HepG2 (cell line): Measurements from ENCODE around the gene GSTP1. TPM values are rescaled to one million over a fixed set of nuclear protein-coding genes. Genes with fewer than 3 reads are reported as not detected.

ENCODE experiments used
- ATAC-seq: fragments of 200-7000 bp; cut with Tn5 transposase; 3 replicates; pipeline ENCODE4 v1.9.1; 2020; ENCODE audit warnings: mild to moderate bottlenecking, moderate library complexity
- BruUV-seq: library from RNA; stranded (reverse); fragments of 400-500 nt; replicated peaks from 2 replicates; lab custom pipeline; 2021; lab: Mats Ljungman, UMichigan
- CTCF ChIA-PET: fragments of 300-600 bp; formaldehyde crosslinking; extraction: SDS; loops from one replicate; lab custom pipeline; 2021; ENCODE audit warnings: low total read pairs, inconsistent platforms, low intra/inter-chr PET ratio; lab: Yijun Ruan, JAX
- POLR2A ChIA-PET: fragments of 350-600 bp; sonication (Branson Sonifier 250); formaldehyde crosslinking; loops from one replicate; lab custom pipeline; 2020; ENCODE audit warnings: antibody characterized with exemption, inconsistent platforms; lab: Yijun Ruan, JAX
- DNase-seq: peaks from one replicate; pipeline ENCODE4 v3.0.0-alpha.2; 2015; ENCODE audit warnings: low spot score
- FAIRE-seq: peaks from 3 replicates; lab custom pipeline; 2011; peaks lifted over from hg19 to GRCh38; lab: Jason Lieb, UNC
- H2AFZ ChIP-seq: one replicate; pipeline ENCODE4 v1.6.1; 2011; ENCODE audit warnings: low read length, inconsistent platforms
- H3K27ac ChIP-seq: fragments of 300-600 bp; 3 replicates; pipeline ENCODE4 v1.8.0; 2011; ENCODE audit warnings: mixed run types, mild to moderate bottlenecking, mixed read lengths, low read length, inconsistent platforms; ENCODE audit not compliant: insufficient read depth; ENCODE audit errors: extremely low read length
- H3K27me3 ChIP-seq, 2 experiments: fragments of 200-600 bp in 1 of 2; 2 replicates in 1 of 2; 3 replicates in 1 of 2; pipeline versions ENCODE4 v1.6.0 to v1.8.0; 2011; ENCODE audit warnings: low read length in 2 of 2, mild to moderate bottlenecking in 2 of 2, moderate library complexity in 2 of 2, inconsistent platforms in 1 of 2; ENCODE audit not compliant: insufficient read depth in 2 of 2, control insufficient read depth in 1 of 2
- H3K36me3 ChIP-seq, 2 experiments: fragments of 200-600 bp in 1 of 2; replicated peaks in 1 of 2; 2 replicates in 1 of 2; 3 replicates in 1 of 2; pipeline versions ENCODE4 v1.5.1 to v1.8.0; 2011; ENCODE audit warnings: low read length in 2 of 2, inconsistent platforms in 1 of 2; ENCODE audit not compliant: insufficient read depth in 2 of 2, control insufficient read depth in 1 of 2
- H3K4me1 ChIP-seq: 2 replicates; pipeline ENCODE4 v1.5.1; 2012; ENCODE audit warnings: low read length, inconsistent platforms; ENCODE audit not compliant: insufficient read depth
- H3K4me2 ChIP-seq: 2 replicates; pipeline ENCODE4 v1.6.0; 2011; ENCODE audit warnings: low read depth, low read length, inconsistent platforms
- H3K4me3 ChIP-seq, 3 experiments: fragments of 200-600 bp in 1 of 3; sonication (generic), shearing (Covaris generic) in 1 of 3; replicated peaks in 1 of 3; 2 replicates each; pipeline ENCODE4 v1.5.1; 2011 to 2016; ENCODE audit warnings: low read length in 3 of 3, inconsistent platforms in 2 of 3, low read depth in 2 of 3, mild to moderate bottlenecking in 2 of 3, control low read depth in 1 of 3, mixed read lengths in 1 of 3; ENCODE audit not compliant: insufficient read depth in 1 of 3
- H3K79me2 ChIP-seq: one replicate; pipeline ENCODE4 v1.6.1; 2011; ENCODE audit warnings: low read length, inconsistent platforms; ENCODE audit not compliant: insufficient read depth
- H3K9ac ChIP-seq: 2 replicates; pipeline ENCODE4 v1.6.0; 2011; ENCODE audit warnings: mild to moderate bottlenecking, low read depth, low read length, inconsistent platforms; ENCODE audit not compliant: insufficient read depth
- H3K9me3 ChIP-seq: 2 replicates; pipeline ENCODE4 v1.5.1; 2012; ENCODE audit warnings: mild to moderate bottlenecking, low read length
- H4K20me1 ChIP-seq: 2 replicates; pipeline ENCODE4 v1.6.0; 2011; ENCODE audit warnings: inconsistent platforms, mild to moderate bottlenecking, low read length, moderate library complexity; ENCODE audit not compliant: insufficient read depth
- ATAD3A ChIP-seq: sonication (generic); formaldehyde crosslinking; IDR thresholded peaks from 2 replicates; pipeline ENCODE4 v1.4.0; 2020; ENCODE audit warnings: missing genetic modification reagents
- CCDC6 ChIP-seq: sonication (generic); formaldehyde crosslinking; IDR thresholded peaks from 2 replicates; pipeline ENCODE4 v1.8.1; 2022; ENCODE audit warnings: mild to moderate bottlenecking, missing genetic modification reagents, moderate library complexity
- ESRRA ChIP-seq: sonication (generic); formaldehyde crosslinking; IDR thresholded peaks from 2 replicates; pipeline ENCODE4 v1.5.1; 2020; ENCODE audit warnings: mild to moderate bottlenecking, low read depth, missing genetic modification reagents
- NFAT5 ChIP-seq: sonication (generic); formaldehyde crosslinking; IDR thresholded peaks from 2 replicates; pipeline ENCODE4 v1.4.0; 2020; ENCODE audit warnings: missing genetic modification reagents
- SCMH1 ChIP-seq: sonication (generic); formaldehyde crosslinking; IDR thresholded peaks from 2 replicates; pipeline ENCODE4 v1.9.0; 2021; ENCODE audit warnings: missing genetic modification reagents, mild to moderate bottlenecking, borderline replicate concordance
- SUZ12 ChIP-seq: fragments of 150-350 bp; IDR thresholded peaks from 2 replicates; pipeline ENCODE4 v1.6.1; 2014; ENCODE audit warnings: low read depth, low read length
- TERF1 ChIP-seq: sonication (generic); formaldehyde crosslinking; IDR thresholded peaks from 2 replicates; pipeline ENCODE4 v1.8.0; 2022; ENCODE audit warnings: mild to moderate bottlenecking, missing genetic modification reagents, moderate library complexity
- ZNF33A ChIP-seq: sonication (generic); formaldehyde crosslinking; IDR thresholded peaks from 2 replicates; pipeline ENCODE4 v1.5.1; 2020; ENCODE audit warnings: missing genetic modification reagents, mild to moderate bottlenecking, moderate library complexity, borderline replicate concordance
- ZNF577 ChIP-seq: sonication (generic); formaldehyde crosslinking; IDR thresholded peaks from 2 replicates; pipeline ENCODE4 v1.4.0; 2020; ENCODE audit warnings: mild to moderate bottlenecking, low read depth, missing genetic modification reagents, borderline replicate concordance
- ZNF580 ChIP-seq: IDR thresholded peaks from 2 replicates; pipeline ENCODE4 v1.6.1; 2016; ENCODE audit warnings: low read depth, borderline replicate concordance
- WGBS: methylation state at CpG from one replicate; pipeline ENCODE4 v1.1.6; 2017; ENCODE audit warnings: low lambda C conversion rate; 5-methylcytosine and 5-hydroxymethylcytosine counted together
- in situ Hi-C: cut with HindIII; loops from 2 replicates; pipeline ENCODE4 v1.10.0; 2017; ENCODE audit warnings: low pct_unique_long_range_greater_than_20kb; ENCODE audit not compliant: extremely low pct_ligation_motif_present
- intact Hi-C: fragments of 100-400 bp; cut with micrococcal nuclease; formaldehyde crosslinking; loops from one replicate; pipeline ENCODE4 v1.10.0; 2022; ENCODE audit not compliant: unreplicated experiment
- polyA plus RNA-seq, 8 experiments: library from polyadenylated mRNA; depleted of rRNA in 3 of 8; stranded (reverse) in 7 of 8; unstranded in 1 of 8; fragments of >200 nt; fragmentation: Illumina TruSeq in 4 of 8; extraction: Trizol in 4 of 8; gene quantifications; 2 replicates each; pipeline versions ENCODE4 v1.2.1 to v1.2.3, GENCODE V29; 2011 to 2016; ENCODE audit warnings: low read depth in 4 of 8, missing spikeins in 1 of 8, mixed read lengths in 1 of 8; ENCODE audit not compliant: insufficient read depth in 1 of 8
- total RNA-seq, 5 experiments: library from RNA; depleted of rRNA; stranded (reverse); fragments of >200 nt; fragmentation: Illumina TruSeq; extraction: Trizol; gene quantifications; 2 replicates each; pipeline ENCODE4 v1.2.3, GENCODE V29; 2016; ENCODE audit warnings: low read depth in 1 of 5
- TF ChIP-seq, protein P1 (sequence below): sonication (generic); formaldehyde crosslinking; IDR thresholded peaks from 2 replicates; pipeline ENCODE4 v1.8.1; 2022; ENCODE audit warnings: low read depth, mild to moderate bottlenecking, missing genetic modification reagents
- TF ChIP-seq, protein P2 (sequence below): sonication (generic); formaldehyde crosslinking; IDR thresholded peaks from 2 replicates; pipeline ENCODE4 v1.8.0; 2022; ENCODE audit warnings: mild to moderate bottlenecking, missing genetic modification reagents, borderline replicate concordance

Gene GSTP1
- total and polyA plus RNA-seq, 2 of the 13 experiments (the other 11 are each of a cell fraction or from before 2014, with no cell fraction given): not detected

- in situ Hi-C loops: no loop called here
- Histone ChIP-seq H3K9ac (no peak overlapping the region), H3K36me3 (no peaks in the 10 kb centered on the region), H3K4me1 (peaks cover 18% of the 10 kb centered on the region), H3K9me3 (peaks cover 22% of the 10 kb centered on the region), H3K27ac (no peak overlapping the region), H3K27me3 (no peaks in the 10 kb centered on the region), H2AFZ (no peak overlapping the region), H4K20me1 (no peaks in the 10 kb centered on the region), H3K79me2 (no peaks in the 10 kb centered on the region), H3K4me2 (no peak overlapping the region), H3K4me3 (no peak overlapping the region)
- 53% methylated on average over 6 of the region's 6 CpGs for WGBS
- ATAC-seq: no peak
- CTCF ChIA-PET: no interaction called here
- no TSS peak for BruUV-seq
- no peak for FAIRE-seq
- POLR2A ChIA-PET: no interaction called here
- DNase-seq: no peak
- intact Hi-C loops: no loop called here
- no peak for TF ChIP-seq ZNF580
- no peak for TF ChIP-seq CCDC6 (CRISPR knock-in tag)
- TF ChIP-seq ESRRA: no peak
- TF ChIP-seq, protein P1, sequence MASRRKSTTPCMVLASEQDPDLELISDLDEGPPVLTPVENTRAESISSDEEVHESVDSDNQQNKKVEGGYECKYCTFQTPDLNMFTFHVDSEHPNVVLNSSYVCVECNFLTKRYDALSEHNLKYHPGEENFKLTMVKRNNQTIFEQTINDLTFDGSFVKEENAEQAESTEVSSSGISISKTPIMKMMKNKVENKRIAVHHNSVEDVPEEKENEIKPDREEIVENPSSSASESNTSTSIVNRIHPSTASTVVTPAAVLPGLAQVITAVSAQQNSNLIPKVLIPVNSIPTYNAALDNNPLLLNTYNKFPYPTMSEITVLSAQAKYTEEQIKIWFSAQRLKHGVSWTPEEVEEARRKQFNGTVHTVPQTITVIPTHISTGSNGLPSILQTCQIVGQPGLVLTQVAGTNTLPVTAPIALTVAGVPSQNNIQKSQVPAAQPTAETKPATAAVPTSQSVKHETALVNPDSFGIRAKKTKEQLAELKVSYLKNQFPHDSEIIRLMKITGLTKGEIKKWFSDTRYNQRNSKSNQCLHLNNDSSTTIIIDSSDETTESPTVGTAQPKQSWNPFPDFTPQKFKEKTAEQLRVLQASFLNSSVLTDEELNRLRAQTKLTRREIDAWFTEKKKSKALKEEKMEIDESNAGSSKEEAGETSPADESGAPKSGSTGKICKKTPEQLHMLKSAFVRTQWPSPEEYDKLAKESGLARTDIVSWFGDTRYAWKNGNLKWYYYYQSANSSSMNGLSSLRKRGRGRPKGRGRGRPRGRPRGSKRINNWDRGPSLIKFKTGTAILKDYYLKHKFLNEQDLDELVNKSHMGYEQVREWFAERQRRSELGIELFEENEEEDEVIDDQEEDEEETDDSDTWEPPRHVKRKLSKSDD (CRISPR knock-in tag): no peak
- no peak for TF ChIP-seq NFAT5 (CRISPR knock-in tag)
- no peak for TF ChIP-seq ZNF33A (CRISPR knock-in tag)
- TF ChIP-seq, protein P2, sequence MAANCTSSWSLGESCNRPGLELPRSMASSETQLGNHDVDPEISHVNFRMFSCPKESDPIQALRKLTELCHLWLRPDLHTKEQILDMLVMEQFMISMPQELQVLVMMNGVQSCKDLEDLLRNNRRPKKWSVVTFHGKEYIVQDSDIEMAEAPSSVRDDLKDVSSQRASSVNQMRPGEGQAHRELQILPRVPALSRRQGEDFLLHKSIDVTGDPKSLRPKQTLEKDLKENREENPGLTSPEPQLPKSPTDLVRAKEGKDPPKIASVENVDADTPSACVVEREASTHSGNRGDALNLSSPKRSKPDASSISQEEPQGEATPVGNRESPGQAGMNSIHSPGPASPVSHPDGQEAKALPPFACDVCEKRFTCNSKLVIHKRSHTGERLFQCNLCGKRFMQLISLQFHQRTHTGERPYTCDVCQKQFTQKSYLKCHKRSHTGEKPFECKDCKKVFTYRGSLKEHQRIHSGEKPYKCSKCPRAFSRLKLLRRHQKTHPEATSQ: no peak
- no peak for TF ChIP-seq SCMH1 (CRISPR knock-in tag)
- no peak for TF ChIP-seq ATAD3A
- TF ChIP-seq SUZ12: no peak
- TF ChIP-seq TERF1: no peak
- no peak for TF ChIP-seq ZNF577 (CRISPR knock-in tag)
Measured at GRCh38 chr11:67538306-67538705, 45.3 kb upstream of the GSTP1 start.
